Keratinocyte (primary cell): ENCODE data around the gene HDLBP.

Experiments used
- CTCF ChIP-seq, 3 experiments: IDR thresholded peaks in 1 of 3; conservative IDR thresholded peaks in 1 of 3; optimal IDR thresholded peaks in 1 of 3; 2 replicates in 2 of 3; 3 replicates in 1 of 3; pipeline versions ENCODE3 to v1.5.1; 2011; ENCODE audit warnings: low read length in 3 of 3, mild to moderate bottlenecking in 3 of 3, moderate library complexity in 2 of 3, control low read depth in 1 of 3, inconsistent platforms in 1 of 3; ENCODE audit not compliant: insufficient read depth in 2 of 3; ENCODE audit errors: extremely low read depth in 1 of 3
- EZH2 ChIP-seq: IDR thresholded peaks from one replicate; pipeline ENCODE4 v1.6.1; 2012; ENCODE audit warnings: inconsistent platforms, mild to moderate bottlenecking, low read length, moderate library complexity

- no peak for TF ChIP-seq CTCF (optimal IDR thresholded peaks at IDR 0.05 in 1 of 3, IDR thresholded peaks at IDR 0.05 in 1 of 3, conservative IDR thresholded peaks at IDR 0.05 in 1 of 3; ENCODE audit: extremely low read depth in 1 of 3, insufficient read depth in 2 of 3, low read length in 3 of 3)
- no peak for TF ChIP-seq EZH2
These were observed 116.2 kb downstream of the HDLBP start for GRCh38 chr2:241199286-241199685.
